Activated naive CD8-positive, alpha-beta T cell treated with anti-CD3 and anti-CD28 coated beads, Interleukin-2, amount 50 U/mL, for 24 hours (primary cell): Measurements from ENCODE around the gene COL9A3.
A peak's percentile ranks its signal among the peaks of the same experiment; 100 is the strongest.

ENCODE experiments used
- ATAC-seq: fragments of 150-1000 bp; cut with Tn5 transposase; one replicate; pipeline ENCODE4 v1.10.0; 2021
- DNase-seq: peaks from one replicate; pipeline ENCODE4 v3.0.0; 2021
- H3K27ac Mint-ChIP-seq: one replicate; pipeline ENCODE4 v1.8.0; 2021; ENCODE audit warnings: mild to moderate bottlenecking, mixed read lengths
- H3K27me3 Mint-ChIP-seq: one replicate; pipeline ENCODE4 v1.8.0; 2021; ENCODE audit warnings: mixed read lengths
- H3K36me3 Mint-ChIP-seq: one replicate; pipeline ENCODE4 v1.8.0; 2021; ENCODE audit warnings: low read depth, mixed read lengths
- H3K4me1 Mint-ChIP-seq: one replicate; pipeline ENCODE4 v1.8.0; 2021; ENCODE audit warnings: mixed read lengths
- H3K4me3 Mint-ChIP-seq: one replicate; pipeline ENCODE4 v1.8.0; 2021; ENCODE audit warnings: mild to moderate bottlenecking, moderate library complexity, mixed read lengths
- H3K9me3 Mint-ChIP-seq: one replicate; pipeline ENCODE4 v1.8.0; 2021; ENCODE audit warnings: mixed read lengths

Gene COL9A3

DNA sequence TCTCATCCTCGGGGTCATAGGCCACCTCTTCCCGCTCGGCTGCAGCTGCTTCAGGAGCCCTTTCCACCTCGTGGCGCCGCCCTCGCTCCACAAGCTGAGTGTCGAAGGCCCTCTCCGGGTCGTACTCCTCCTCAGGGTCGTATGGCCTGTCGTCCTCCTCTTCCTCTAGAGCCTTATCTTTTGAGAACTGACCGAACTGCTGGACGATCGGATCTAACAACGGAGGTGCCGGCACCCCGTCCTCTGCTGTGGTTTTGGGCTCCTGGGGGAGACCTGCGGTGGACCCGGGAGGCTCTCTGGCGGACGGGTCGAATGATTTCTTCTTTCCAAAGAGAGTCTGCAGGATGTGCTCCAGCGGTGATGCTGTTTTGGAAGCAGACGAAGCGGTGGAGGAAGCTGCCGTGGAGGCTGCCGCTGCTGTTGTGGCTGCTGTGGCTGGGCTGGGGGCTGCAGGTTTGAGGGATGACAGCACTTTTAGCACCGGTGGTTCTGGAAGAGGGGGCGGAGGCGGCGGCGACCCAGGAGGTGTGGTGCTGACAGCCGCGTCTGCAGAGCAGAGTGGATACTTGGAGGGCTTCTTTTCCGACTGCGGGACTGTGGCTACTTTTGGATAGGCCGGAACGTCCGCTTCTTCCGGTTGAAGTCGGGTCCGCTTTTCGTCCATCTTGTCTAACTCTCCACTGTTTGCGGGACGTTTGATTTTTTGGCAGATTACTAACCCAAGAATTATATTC lies 65.0 kb downstream of the COL9A3 start:
- DNase-seq (no peak), ATAC-seq (no peak)
- Mint-ChIP-seq H3K9me3 (no peaks in the 10 kb centered on the region), H3K4me1 (no peaks in the 10 kb centered on the region), H3K27me3 (no peaks in the 10 kb centered on the region), H3K36me3 (peaks cover 4% of the 10 kb centered on the region), H3K27ac (no peak overlapping the region), H3K4me3 (no peak overlapping the region)

DNA sequence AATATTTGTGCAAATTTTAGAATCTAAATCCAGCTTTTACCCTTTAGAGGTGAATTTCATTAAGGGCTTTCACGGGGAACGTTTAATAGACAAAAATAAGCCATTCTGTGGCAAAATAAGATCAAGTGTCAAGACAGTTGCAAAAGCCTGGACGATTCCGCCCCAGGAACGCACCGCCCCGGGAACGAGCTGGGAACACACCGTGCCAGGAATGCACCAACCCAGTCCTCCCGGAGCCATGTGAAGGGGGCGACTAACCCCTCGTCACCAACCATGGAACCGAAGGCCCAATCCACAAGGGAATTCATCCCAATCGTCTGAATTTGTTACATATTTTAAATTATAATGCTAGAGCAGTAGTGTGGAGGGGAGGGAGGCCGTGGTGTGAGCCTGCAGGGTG lies 65.6 kb downstream of the COL9A3 start:
- no peaks in the 10 kb centered on the region for H3K27me3 Mint-ChIP-seq
- H3K36me3 Mint-ChIP-seq, result peaks cover 4% of the 10 kb centered on the region
- no peak overlapping the region for H3K4me3 Mint-ChIP-seq
- H3K27ac Mint-ChIP-seq, result no peak overlapping the region
- DNase-seq (no peak), ATAC-seq (no peak)
- H3K4me1 Mint-ChIP-seq, result no peaks in the 10 kb centered on the region
- no peaks in the 10 kb centered on the region for H3K9me3 Mint-ChIP-seq

DNA sequence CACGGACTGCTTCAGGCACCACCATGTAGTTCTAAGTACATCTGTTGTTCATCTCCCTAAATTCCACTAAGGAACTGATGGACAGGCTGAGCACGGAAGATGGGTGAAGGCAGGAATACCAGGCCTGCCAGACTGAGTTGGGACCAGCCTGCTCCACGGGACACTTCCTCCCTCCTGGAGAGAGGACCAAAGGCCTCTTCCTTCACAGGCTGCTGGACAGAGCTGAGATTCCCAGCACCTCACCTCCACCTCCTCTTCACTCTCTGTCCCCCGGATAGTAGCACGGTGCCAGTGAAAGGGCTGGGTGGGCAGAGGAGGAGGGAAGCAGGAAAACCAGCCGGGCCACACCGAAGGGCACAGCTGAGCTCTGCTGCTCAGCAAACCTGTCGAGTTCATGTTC lies 67.7 kb downstream of the COL9A3 start:
- DNase-seq, result no peak
- Mint-ChIP-seq H3K9me3 (no peaks in the 10 kb centered on the region), H3K36me3 (peaks cover 10% of the 10 kb centered on the region), H3K27me3 (no peaks in the 10 kb centered on the region), H3K4me1 (peaks cover 4% of the 10 kb centered on the region), H3K27ac (no peak overlapping the region), H3K4me3 (no peak overlapping the region)
- ATAC-seq, result no peak

DNA sequence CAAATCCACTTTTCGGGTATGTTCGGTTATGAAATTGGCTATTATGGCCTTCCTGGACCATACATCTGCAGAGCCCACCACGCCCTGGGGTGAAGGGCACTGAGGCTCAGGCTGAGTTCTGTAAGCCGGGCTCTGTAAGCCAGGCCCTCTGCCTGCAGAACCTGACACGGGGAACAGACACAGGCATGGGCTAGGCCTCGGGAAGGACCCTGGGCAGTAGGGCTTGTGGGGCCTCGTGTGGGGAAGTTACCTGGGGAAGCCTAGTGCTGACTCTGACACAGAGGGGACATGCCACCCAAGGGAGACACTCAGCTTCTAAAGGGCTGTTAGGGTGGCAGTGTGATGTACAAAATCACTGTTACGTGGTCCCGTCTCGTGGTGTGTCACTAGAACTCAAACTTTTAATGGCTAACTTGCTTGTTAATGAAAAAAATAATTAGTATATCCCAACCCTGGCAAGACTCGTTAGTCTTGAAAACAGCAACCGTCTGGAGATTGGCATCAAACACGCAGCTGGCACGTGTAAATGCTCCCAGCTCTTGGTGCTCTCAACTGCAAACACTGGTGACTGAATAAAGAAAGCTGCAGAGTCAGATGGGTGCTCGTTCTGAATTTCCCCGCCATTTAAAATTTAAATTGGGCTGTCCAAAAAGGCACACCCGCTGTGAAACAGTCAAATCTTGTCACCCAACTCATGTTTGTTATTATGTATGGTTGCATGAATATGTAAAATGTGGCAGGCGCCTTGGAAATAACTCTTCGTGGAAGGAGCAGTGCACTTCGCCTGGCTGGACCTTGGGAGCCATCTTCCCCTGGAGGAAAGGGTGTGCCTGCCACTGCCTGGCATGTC lies 68.4 kb downstream of the COL9A3 start:
- Mint-ChIP-seq H3K36me3 (peaks cover 16% of the 10 kb centered on the region), H3K27ac (no peak overlapping the region)
- ATAC-seq, result no peak

DNA sequence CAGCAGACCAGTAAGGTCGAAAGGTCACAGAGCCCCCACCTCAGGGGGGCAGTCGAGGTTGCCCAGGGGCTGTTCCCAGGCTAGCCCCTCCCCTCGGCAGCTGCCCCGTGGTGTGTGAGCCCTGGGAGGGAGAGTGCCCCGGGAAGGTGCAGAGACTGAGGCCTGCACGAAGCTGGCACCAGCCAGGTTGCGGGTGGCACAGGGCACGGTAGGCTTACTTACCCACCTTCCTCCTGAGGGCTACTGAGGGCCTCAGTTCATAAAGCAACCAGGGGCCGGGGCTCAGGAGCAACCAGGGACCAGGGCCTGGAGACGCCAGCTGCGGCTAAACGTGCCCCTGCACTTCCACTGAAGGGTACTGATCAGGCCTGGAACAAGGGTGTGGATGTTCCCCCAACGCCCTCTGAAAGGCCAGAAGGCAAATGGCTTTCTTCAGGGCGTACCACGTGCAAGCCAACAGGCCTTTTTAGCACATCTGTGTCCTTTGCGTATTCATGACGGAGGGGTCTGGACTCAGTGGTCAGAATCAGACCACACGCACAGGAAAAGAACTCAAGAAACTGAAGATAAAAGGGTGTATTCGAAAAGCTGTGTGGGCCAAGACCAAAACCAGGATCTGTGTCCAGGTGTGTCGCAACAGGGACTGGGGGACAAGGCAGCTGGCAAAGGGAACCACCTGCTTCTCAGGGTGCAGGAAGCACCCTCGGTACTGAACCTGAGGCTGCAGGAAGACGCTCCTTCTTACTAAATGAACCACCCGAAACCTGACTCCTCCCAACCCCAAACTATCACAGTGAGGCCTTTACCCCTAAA lies 69.3 kb downstream of the COL9A3 start:
- Mint-ChIP-seq H3K27ac (no peak overlapping the region), H3K36me3 (peaks cover 19% of the 10 kb centered on the region), H3K27me3 (no peaks in the 10 kb centered on the region), H3K4me3 (no peak overlapping the region), H3K4me1 (peaks cover 7% of the 10 kb centered on the region), H3K9me3 (no peaks in the 10 kb centered on the region)
- no peak for ATAC-seq
- no peak for DNase-seq

More for the DNA sequence above, 68.4 kb downstream of the COL9A3 start:
- Mint-ChIP-seq H3K4me3 (no peak overlapping the region), H3K27me3 (no peaks in the 10 kb centered on the region), H3K4me1 (peaks cover 4% of the 10 kb centered on the region), H3K9me3 (no peaks in the 10 kb centered on the region)
- no peak for DNase-seq

DNA sequence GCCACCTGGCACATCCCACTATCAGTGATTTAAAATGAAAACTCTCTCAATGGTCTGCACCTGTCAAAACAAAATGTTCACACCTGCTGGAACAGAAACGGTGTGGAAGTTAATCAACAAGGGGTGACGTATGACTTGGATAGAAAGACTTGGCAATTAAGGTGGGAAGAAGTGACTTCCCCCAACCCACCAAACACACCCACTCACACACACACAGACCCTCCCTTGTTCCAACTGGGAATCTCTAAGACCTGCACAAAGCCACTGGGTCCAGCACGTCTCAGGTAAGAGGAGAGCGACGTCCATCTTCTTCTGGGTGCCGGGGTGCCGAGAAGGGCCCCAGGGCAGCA lies 69.8 kb downstream of the COL9A3 start:
- DNase-seq, result no peak
- Mint-ChIP-seq H3K9me3 (no peaks in the 10 kb centered on the region), H3K27ac (no peak overlapping the region), H3K4me3 (no peak overlapping the region), H3K36me3 (peaks cover 20% of the 10 kb centered on the region), H3K4me1 (peaks cover 13% of the 10 kb centered on the region), H3K27me3 (no peaks in the 10 kb centered on the region)
- no peak for ATAC-seq

DNA sequence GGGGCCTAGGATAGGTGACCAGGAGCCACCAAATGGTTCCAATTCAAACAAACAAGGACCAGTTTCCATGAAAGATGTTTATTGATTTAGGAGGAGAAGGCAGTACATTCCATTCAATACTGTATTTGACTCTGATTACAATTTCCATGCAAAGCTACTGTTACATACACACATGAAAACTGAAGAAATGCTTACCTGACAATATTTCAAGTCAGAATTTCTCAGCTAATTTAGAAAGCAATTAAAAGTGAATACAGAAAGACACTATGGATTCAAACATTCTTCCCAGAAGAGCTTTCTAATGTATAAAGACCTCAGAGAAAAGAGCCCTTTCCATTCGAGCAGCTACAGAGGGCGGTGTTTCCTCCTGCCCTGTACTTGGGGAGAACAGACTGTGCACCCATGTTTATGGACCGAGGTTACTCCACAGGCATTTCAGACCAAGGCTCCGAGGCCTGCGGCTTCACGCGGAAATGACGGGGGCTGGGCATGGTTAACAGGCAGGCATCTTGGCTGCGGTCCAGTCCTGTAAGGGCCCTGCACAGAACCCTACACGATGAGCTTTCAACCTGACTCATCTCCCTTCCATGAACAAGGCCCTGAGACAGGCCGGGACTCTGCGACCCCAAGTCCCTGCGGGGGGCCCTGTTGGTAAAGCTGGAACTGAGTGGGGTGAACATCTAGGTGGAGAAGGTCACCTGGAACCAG lies 70.5 kb downstream of the COL9A3 start:
- no peaks in the 10 kb centered on the region for H3K27me3 Mint-ChIP-seq
- peaks cover 18% of the 10 kb centered on the region for H3K4me1 Mint-ChIP-seq
- H3K4me3 Mint-ChIP-seq, result no peak overlapping the region
- DNase-seq, result no peak
- peak; percentile 67 for ATAC-seq
- no peak overlapping the region for H3K27ac Mint-ChIP-seq
- no peaks in the 10 kb centered on the region for H3K9me3 Mint-ChIP-seq
- H3K36me3 Mint-ChIP-seq, result peaks cover 26% of the 10 kb centered on the region

DNA sequence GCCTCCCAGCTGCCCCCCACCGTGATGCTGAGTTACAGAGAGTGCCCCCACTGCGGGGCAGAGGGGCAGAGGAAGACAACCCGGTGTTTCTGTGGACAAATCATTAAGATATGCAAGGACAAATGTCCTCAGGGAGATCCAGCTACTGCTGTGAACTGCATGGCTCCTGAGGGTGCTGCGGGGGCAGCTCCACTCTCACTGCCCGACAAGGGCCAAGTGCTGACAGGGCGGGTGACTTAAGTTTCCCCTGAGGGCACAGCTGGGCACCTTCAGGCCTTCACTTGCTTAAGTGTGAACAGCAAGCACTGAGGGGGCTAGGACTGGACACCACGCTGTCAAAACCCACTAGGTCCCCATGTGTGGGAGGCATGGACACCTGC lies 71.0 kb downstream of the COL9A3 start:
- no peak for ATAC-seq
- Mint-ChIP-seq H3K27me3 (no peaks in the 10 kb centered on the region), H3K9me3 (no peaks in the 10 kb centered on the region), H3K4me3 (no peak overlapping the region), H3K27ac (no peak overlapping the region), H3K4me1 (peaks cover 23% of the 10 kb centered on the region), H3K36me3 (peaks cover 30% of the 10 kb centered on the region)
- DNase-seq, result no peak

DNA sequence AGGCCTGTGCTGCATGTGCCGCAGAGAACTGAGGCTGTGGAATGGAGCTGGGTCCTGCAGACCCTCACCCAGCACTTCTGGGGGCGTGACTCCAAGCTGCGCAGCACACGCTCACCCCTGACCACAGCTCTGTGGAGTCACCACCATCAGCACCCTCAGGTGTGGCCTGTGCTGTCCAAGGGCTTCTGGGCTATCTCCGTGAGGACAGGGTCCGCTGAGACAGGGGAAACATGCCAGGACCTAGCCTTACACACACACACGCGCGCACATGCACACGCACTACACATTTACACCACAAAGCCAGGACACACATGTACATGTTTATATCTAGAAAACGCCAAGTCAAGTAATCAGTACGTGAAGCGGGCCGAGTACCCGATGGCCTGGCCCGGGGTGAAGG lies 71.6 kb downstream of the COL9A3 start:
- Mint-ChIP-seq H3K36me3 (peaks cover 33% of the 10 kb centered on the region), H3K9me3 (no peaks in the 10 kb centered on the region), H3K27ac (no peak overlapping the region), H3K4me3 (no peak overlapping the region), H3K4me1 (peaks cover 26% of the 10 kb centered on the region), H3K27me3 (no peaks in the 10 kb centered on the region)
- ATAC-seq (no peak), DNase-seq (no peak)

DNA sequence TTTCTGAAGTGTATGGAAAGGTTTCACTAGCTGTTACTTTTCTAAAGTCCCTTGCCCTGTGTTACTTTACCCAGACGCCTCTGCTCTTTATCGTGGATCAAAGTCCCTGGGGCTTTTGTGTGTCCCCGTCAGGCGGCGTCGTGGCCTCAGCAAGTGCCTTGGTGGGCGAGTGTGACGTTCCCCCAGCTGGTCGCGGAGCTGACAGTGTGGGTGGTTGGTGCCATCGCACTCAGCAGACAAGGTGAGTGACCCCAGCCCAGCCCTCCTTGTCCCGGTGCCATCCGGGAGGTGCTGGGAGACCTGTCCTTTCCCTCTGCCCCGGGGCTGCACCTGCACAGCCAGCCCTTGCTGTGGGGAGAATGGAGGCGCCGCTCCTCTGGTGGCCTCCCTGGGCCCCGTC lies 72.1 kb downstream of the COL9A3 start:
- H3K36me3 Mint-ChIP-seq, result peaks cover 37% of the 10 kb centered on the region
- H3K4me1 Mint-ChIP-seq, result peaks cover 28% of the 10 kb centered on the region
- DNase-seq (no peak), ATAC-seq (no peak)
- no peak overlapping the region for H3K27ac Mint-ChIP-seq
- H3K27me3 Mint-ChIP-seq, result no peaks in the 10 kb centered on the region
- no peaks in the 10 kb centered on the region for H3K9me3 Mint-ChIP-seq
- H3K4me3 Mint-ChIP-seq, result no peak overlapping the region

DNA sequence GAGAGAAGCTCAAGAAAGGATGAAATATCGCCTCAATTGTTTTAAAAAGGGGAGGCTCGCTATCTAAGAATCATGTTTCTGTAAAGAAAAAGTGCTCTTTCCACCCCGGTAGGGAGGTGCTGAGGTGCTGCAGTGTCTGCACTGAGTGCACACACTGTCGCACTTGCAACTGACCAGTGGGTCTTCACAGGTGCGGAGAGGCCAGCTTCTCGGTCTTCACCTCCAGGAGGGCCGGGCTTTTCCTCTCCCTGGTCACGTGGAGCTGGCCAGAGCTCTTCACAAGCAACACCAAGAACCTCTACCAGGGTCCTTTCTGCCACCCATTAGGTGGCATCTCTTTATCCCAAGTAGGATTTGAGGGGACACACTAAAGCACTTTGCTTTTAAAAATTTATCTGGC lies 72.6 kb downstream of the COL9A3 start:
- Mint-ChIP-seq H3K27ac (no peak overlapping the region), H3K4me3 (no peak overlapping the region), H3K27me3 (no peaks in the 10 kb centered on the region), H3K36me3 (peaks cover 41% of the 10 kb centered on the region), H3K9me3 (no peaks in the 10 kb centered on the region), H3K4me1 (peaks cover 28% of the 10 kb centered on the region)
- ATAC-seq, result no peak
- no peak for DNase-seq

DNA sequence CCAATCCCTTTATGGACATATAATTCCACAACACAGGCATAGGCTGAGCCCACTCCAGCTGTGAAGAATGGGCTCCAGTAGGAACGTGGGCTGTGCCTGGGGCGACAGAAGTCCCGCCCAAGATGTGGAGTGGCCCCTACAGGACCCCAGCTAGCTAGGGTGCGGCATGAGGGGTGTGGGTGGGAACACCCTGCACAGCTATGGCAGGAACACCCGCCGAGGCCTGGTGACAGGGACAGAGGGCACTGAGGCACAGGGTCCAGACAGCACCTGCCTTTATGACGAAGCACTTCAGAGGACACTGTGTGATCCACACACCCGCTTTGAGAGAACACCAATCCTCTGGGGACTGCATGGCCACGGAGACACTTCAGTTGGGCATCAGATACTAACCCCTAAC lies 73.0 kb downstream of the COL9A3 start:
- Mint-ChIP-seq H3K36me3 (peaks cover 46% of the 10 kb centered on the region), H3K4me3 (no peak overlapping the region), H3K4me1 (peaks cover 28% of the 10 kb centered on the region), H3K27me3 (no peaks in the 10 kb centered on the region), H3K9me3 (no peaks in the 10 kb centered on the region), H3K27ac (no peak overlapping the region)
- ATAC-seq (no peak), DNase-seq (no peak)

DNA sequence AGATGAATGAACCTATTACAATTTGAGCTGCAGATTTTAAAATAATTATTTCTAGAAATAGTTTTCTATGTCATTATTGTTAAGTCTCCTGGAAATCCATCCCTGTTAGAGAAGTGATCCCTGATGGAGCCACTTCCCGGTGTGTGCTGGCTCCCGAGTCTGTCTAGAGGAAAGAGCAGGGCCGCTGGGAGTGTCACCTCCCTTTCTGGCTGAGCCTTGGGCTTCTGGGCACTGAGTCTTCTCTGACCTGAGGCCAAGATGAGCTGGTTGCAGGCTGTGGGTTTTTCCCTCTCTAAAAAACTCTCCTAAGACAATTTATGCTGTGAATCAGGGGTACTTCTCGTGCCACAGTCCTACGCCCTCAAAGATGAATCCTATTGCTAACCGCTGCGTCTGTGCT lies 73.6 kb downstream of the COL9A3 start:
- H3K36me3 Mint-ChIP-seq, result peaks cover 49% of the 10 kb centered on the region
- no peak overlapping the region for H3K27ac Mint-ChIP-seq
- no peak for ATAC-seq
- peaks cover 28% of the 10 kb centered on the region for H3K4me1 Mint-ChIP-seq
- no peak for DNase-seq
- no peak overlapping the region for H3K4me3 Mint-ChIP-seq
- no peaks in the 10 kb centered on the region for H3K27me3 Mint-ChIP-seq
- no peaks in the 10 kb centered on the region for H3K9me3 Mint-ChIP-seq
